Caco-2 (cell line): ENCODE results near the gene CACNA1B. TPM values are rescaled to one million over a fixed set of nuclear protein-coding genes. Genes with fewer than 3 reads are reported as not detected.

Experiments used
- BruUV-seq: library from RNA; stranded (reverse); fragments of 400-500 nt; replicated peaks from 2 replicates; lab custom pipeline; 2021; lab: Mats Ljungman, UMichigan
- CTCF ChIA-PET: fragments of 300-600 bp; sonication (Branson Sonifier 250); formaldehyde crosslinking; loops from one replicate; lab custom pipeline; 2022; ENCODE audit warnings: antibody characterized with exemption; lab: Charles Lee
- POLR2A ChIA-PET: fragments of 300-600 bp; sonication (Branson Sonifier 250); formaldehyde crosslinking; loops from one replicate; lab custom pipeline; 2022; ENCODE audit warnings: antibody characterized with exemption; lab: Charles Lee
- DNase-seq, 2 experiments: peaks; one replicate each; pipeline versions ENCODE4 v3.0.0 to v3.0.0-alpha.2; 2020 to 2022
- H3K27me3 ChIP-seq: replicated peaks from 2 replicates; pipeline ENCODE4 v1.6.0; 2011; ENCODE audit warnings: low read length; ENCODE audit not compliant: control insufficient read depth, insufficient read depth
- H3K36me3 ChIP-seq: 2 replicates; pipeline ENCODE4 v1.5.1; 2011; ENCODE audit warnings: low read length; ENCODE audit not compliant: control insufficient read depth, insufficient read depth
- H3K4me1 ChIP-seq: fragments of 250-450 bp; sonication (Bioruptor Pico); 2 replicates; pipeline ENCODE4 v1.5.1; 2020; ENCODE audit warnings: mild to moderate bottlenecking
- H3K4me3 ChIP-seq: 2 replicates; pipeline ENCODE4 v1.5.1; 2011; ENCODE audit warnings: low read depth, mild to moderate bottlenecking, control low read depth, low read length
- H3K9me3 ChIP-seq: fragments of 250-450 bp; sonication (Bioruptor Pico); 2 replicates; pipeline ENCODE4 v1.5.1; 2020; ENCODE audit warnings: mild to moderate bottlenecking, moderate library complexity
- H3K27ac Mint-ChIP-seq: one replicate; pipeline ENCODE4 v1.8.0; 2022; ENCODE audit warnings: mixed read lengths; ENCODE audit not compliant: unreplicated experiment
- H3K27me3 Mint-ChIP-seq: one replicate; pipeline ENCODE4 v1.8.0; 2022; ENCODE audit warnings: mixed read lengths; ENCODE audit not compliant: insufficient read depth, unreplicated experiment
- H3K36me3 Mint-ChIP-seq: one replicate; pipeline ENCODE4 v1.8.0; 2022; ENCODE audit warnings: mild to moderate bottlenecking, mixed read lengths; ENCODE audit not compliant: insufficient read depth, unreplicated experiment
- H3K4me1 Mint-ChIP-seq: one replicate; pipeline ENCODE4 v1.8.0; 2022; ENCODE audit warnings: low read depth, mixed read lengths; ENCODE audit not compliant: unreplicated experiment
- H3K4me3 Mint-ChIP-seq: one replicate; pipeline ENCODE4 v1.8.0; 2022; ENCODE audit warnings: mild to moderate bottlenecking, moderate library complexity, mixed read lengths; ENCODE audit not compliant: unreplicated experiment
- H3K9me3 Mint-ChIP-seq: one replicate; pipeline ENCODE4 v1.8.0; 2022; ENCODE audit warnings: mixed read lengths; ENCODE audit not compliant: unreplicated experiment
- intact Hi-C: fragments of 100-400 bp; cut with micrococcal nuclease; formaldehyde crosslinking; loops from one replicate; pipeline ENCODE4 v1.10.0; 2022; ENCODE audit not compliant: unreplicated experiment
- total RNA-seq: library from RNA; stranded (reverse); gene quantifications from 2 replicates; pipeline ENCODE4 v1.2.3, GENCODE V29; 2022
- TF ChIP-seq, protein P1 (sequence below), 2 experiments: fragments of 200-600 bp in 1 of 2; IDR thresholded peaks; 1 replicate in 1 of 2; 2 replicates in 1 of 2; pipeline versions ENCODE4 v1.5.1 to v1.8.0; 2011 to 2022; ENCODE audit warnings: antibody characterized with exemption in 1 of 2, control low read depth in 1 of 2, inconsistent platforms in 1 of 2, low read depth in 1 of 2, low read length in 1 of 2, mild to moderate bottlenecking in 1 of 2, moderate library complexity in 1 of 2; ENCODE audit not compliant: insufficient read depth in 1 of 2, severe bottlenecking in 1 of 2, unreplicated experiment in 1 of 2

CACNA1B gene
- total RNA-seq, 1 experiment from 2014 or later, result 0.11 TPM

DNA sequence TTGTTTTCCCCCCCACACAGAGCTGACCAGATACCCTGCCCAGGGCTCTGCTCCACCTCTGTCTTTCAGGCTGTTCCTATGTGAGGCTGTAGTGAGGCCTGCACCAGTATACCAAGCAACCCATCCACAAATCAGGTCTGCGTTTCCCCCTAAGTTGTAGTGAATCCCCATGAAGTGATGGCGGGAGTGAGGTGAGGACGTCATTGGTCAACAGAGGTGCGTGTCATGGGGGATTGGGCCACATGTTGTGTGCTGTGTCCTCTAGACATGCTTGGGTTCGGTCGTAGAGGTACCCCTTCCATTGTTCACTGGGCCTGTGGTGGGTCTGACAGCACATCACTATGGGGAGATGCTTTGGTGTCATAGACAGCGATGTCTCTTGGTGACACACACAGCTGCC, 184.6 kb downstream of the CACNA1B start:
- POLR2A ChIA-PET, result no interaction called here
- Histone ChIP-seq H3K4me1 (no peaks in the 10 kb centered on the region), H3K4me3 (no peak overlapping the region), H3K36me3 (no peaks in the 10 kb centered on the region), H3K27me3 (no peaks in the 10 kb centered on the region), H3K9me3 (no peaks in the 10 kb centered on the region)
- TF ChIP-seq, protein P1, sequence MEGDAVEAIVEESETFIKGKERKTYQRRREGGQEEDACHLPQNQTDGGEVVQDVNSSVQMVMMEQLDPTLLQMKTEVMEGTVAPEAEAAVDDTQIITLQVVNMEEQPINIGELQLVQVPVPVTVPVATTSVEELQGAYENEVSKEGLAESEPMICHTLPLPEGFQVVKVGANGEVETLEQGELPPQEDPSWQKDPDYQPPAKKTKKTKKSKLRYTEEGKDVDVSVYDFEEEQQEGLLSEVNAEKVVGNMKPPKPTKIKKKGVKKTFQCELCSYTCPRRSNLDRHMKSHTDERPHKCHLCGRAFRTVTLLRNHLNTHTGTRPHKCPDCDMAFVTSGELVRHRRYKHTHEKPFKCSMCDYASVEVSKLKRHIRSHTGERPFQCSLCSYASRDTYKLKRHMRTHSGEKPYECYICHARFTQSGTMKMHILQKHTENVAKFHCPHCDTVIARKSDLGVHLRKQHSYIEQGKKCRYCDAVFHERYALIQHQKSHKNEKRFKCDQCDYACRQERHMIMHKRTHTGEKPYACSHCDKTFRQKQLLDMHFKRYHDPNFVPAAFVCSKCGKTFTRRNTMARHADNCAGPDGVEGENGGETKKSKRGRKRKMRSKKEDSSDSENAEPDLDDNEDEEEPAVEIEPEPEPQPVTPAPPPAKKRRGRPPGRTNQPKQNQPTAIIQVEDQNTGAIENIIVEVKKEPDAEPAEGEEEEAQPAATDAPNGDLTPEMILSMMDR (IDR thresholded peaks at IDR 0.05; ENCODE audit: insufficient read depth in 1 of 2, low read depth in 1 of 2, low read length in 1 of 2, severe bottlenecking in 1 of 2, unreplicated experiment in 1 of 2), result no peak
- intact Hi-C loops, result no loop called here
- Mint-ChIP-seq H3K36me3 (no peaks in the 10 kb centered on the region), H3K27ac (no peak overlapping the region), H3K4me3 (no peak overlapping the region), H3K9me3 (no peaks in the 10 kb centered on the region), H3K4me1 (no peaks in the 10 kb centered on the region), H3K27me3 (peaks cover 6% of the 10 kb centered on the region)
- CTCF ChIA-PET, result no interaction called here
- no TSS peak for BruUV-seq
- peak in 1 of 2 experiments; percentile 9 for DNase-seq

DNA sequence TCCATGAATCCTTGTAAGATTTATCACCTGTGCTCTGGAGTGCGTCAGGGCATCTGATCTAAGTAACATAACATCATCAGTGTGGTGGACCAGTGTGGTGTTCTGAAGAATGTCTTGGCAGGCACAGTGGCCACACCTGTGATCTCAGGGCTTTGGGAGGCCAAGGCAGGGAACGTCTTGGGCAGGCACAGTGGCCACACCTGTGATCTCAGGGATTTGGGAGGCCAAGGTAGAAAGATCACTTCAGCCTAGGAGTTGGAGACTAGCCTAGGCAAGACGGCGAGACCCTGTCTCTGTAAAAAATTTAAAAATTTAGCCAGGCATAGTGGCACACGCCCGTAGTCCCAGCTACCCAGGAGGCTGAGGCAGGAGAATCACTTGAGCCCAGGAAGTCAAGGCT, 185.5 kb downstream of the CACNA1B start:
- POLR2A ChIA-PET, result no interaction called here
- BruUV-seq, result no TSS peak
- Histone ChIP-seq H3K4me1 (no peaks in the 10 kb centered on the region), H3K9me3 (no peaks in the 10 kb centered on the region), H3K36me3 (no peaks in the 10 kb centered on the region), H3K4me3 (no peak overlapping the region), H3K27me3 (no peaks in the 10 kb centered on the region)
- H3K36me3 Mint-ChIP-seq, result no peaks in the 10 kb centered on the region
- intact Hi-C loops, result no loop called here
- CTCF ChIA-PET, result no interaction called here
- peak in 1 of 2 experiments; percentile 10 for DNase-seq
- H3K9me3 Mint-ChIP-seq, result no peaks in the 10 kb centered on the region
- no peak overlapping the region for H3K27ac Mint-ChIP-seq
- TF ChIP-seq, protein P1 (IDR thresholded peaks at IDR 0.05; ENCODE audit: insufficient read depth in 1 of 2, low read depth in 1 of 2, low read length in 1 of 2, severe bottlenecking in 1 of 2, unreplicated experiment in 1 of 2), result no peak
- no peaks in the 10 kb centered on the region for H3K4me1 Mint-ChIP-seq
- H3K27me3 Mint-ChIP-seq, result peaks cover 6% of the 10 kb centered on the region
- H3K4me3 Mint-ChIP-seq, result no peak overlapping the region

DNA sequence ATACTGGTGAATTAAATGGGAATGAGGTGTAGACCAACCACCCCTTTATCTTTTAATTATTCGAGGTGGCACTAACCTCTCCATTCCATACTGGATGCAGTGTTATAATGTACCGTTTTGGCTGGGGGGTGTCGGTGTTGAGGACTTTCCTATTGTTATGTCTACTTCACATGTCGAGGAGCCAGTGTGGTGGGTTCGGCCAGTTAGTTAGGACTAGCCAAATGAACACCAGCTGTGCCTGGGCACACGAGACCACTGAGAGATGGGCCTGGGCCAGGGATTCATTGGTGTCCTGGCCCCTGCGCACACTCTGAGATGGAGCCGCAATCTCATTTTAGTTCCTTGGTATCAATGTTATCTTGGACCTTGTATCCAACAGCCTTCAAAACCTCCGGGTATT, 186.2 kb downstream of the CACNA1B start:
- H3K4me1 Mint-ChIP-seq, result no peaks in the 10 kb centered on the region
- CTCF ChIA-PET, result no interaction called here
- H3K4me3 Mint-ChIP-seq, result no peak overlapping the region
- H3K27ac Mint-ChIP-seq, result no peak overlapping the region
- Histone ChIP-seq H3K27me3 (no peaks in the 10 kb centered on the region), H3K9me3 (no peaks in the 10 kb centered on the region), H3K36me3 (no peaks in the 10 kb centered on the region), H3K4me1 (no peaks in the 10 kb centered on the region), H3K4me3 (no peak overlapping the region)
- H3K36me3 Mint-ChIP-seq, result no peaks in the 10 kb centered on the region
- intact Hi-C loops, result no loop called here
- TF ChIP-seq, protein P1 (IDR thresholded peaks at IDR 0.05; ENCODE audit: insufficient read depth in 1 of 2, low read depth in 1 of 2, low read length in 1 of 2, severe bottlenecking in 1 of 2, unreplicated experiment in 1 of 2), result no peak
- no TSS peak for BruUV-seq
- peaks cover 6% of the 10 kb centered on the region for H3K27me3 Mint-ChIP-seq
- no peaks in the 10 kb centered on the region for H3K9me3 Mint-ChIP-seq
- DNase-seq, result no peak
- POLR2A ChIA-PET, result no interaction called here
